A549 (cell line): ENCODE results near the gene ACAN. TPM values are rescaled to one million over a fixed set of nuclear protein-coding genes. Genes with fewer than 3 reads are reported as not detected.
A peak's percentile ranks its signal among the peaks of the same experiment; 100 is the strongest.

ENCODE experiments used
- ATAC-seq, 2 experiments: fragments of 200-7000 bp in 1 of 2; fragments of >200 bp in 1 of 2; cut with Nextera tagmentation in 1 of 2; cut with Tn5 transposase in 1 of 2; 3 replicates each; pipeline versions ENCODE4 v1.8.0 to v1.9.1; 2018 to 2020; ENCODE audit warnings: mild to moderate bottlenecking in 1 of 2, moderate library complexity in 1 of 2
- CTCF ChIA-PET: fragments of 300-600 bp; sonication (Branson Sonifier 250); formaldehyde crosslinking; extraction: SDS; loops from one replicate; lab custom pipeline; 2021; ENCODE audit warnings: antibody characterized with exemption, inconsistent platforms; lab: Yijun Ruan, JAX
- POLR2A ChIA-PET: fragments of 350-600 bp; formaldehyde crosslinking; extraction: SDS; loops from one replicate; lab custom pipeline; 2021; ENCODE audit warnings: antibody characterized with exemption, inconsistent platforms; lab: Yijun Ruan, JAX
- DNase-seq, 2 experiments: peaks; one replicate each; pipeline versions ENCODE4 v3.0.0 to v3.0.0-alpha.2; 2011 to 2016; ENCODE audit warnings: low read depth in 1 of 2, low spot score in 1 of 2
- FAIRE-seq: peaks from 2 replicates; lab custom pipeline; 2011; peaks lifted over from hg19 to GRCh38; lab: Jason Lieb, UNC
- H3K27ac ChIP-seq, 2 experiments: fragments of >200 bp; sonication (Bioruptor Twin); formaldehyde crosslinking; 3 replicates each; pipeline ENCODE4 v1.5.1; 2016 to 2017
- H3K4me1 ChIP-seq: fragments of >200 bp; sonication (Bioruptor Twin); formaldehyde crosslinking; 3 replicates; pipeline ENCODE4 v1.6.1; 2016
- H3K4me2 ChIP-seq: fragments of >200 bp; sonication (Bioruptor Twin); formaldehyde crosslinking; 3 replicates; pipeline ENCODE4 v1.6.1; 2016
- H3K4me3 ChIP-seq: fragments of >200 bp; sonication (Bioruptor Twin); formaldehyde crosslinking; 3 replicates; pipeline ENCODE4 v1.5.1; 2016
- H3K9me3 ChIP-seq: fragments of >200 bp; sonication (Bioruptor Twin); formaldehyde crosslinking; 3 replicates; pipeline ENCODE4 v1.6.1; 2016
- ATOH8 ChIP-seq: fragments of 250-450 bp; sonication (Bioruptor Pico); IDR thresholded peaks from 2 replicates; pipeline ENCODE4 v1.5.0; 2020; ENCODE audit warnings: low read depth, mild to moderate bottlenecking, moderate library complexity
- CBX8 ChIP-seq: fragments of 200-600 bp; sonication (generic); IDR thresholded peaks from 2 replicates; pipeline ENCODE4 v1.6.1; 2016
- CHD4 ChIP-seq: fragments of 200-600 bp; sonication (generic); IDR thresholded peaks from 2 replicates; pipeline ENCODE4 v1.6.1; 2016; ENCODE audit warnings: antibody characterized with exemption, mild to moderate bottlenecking, borderline replicate concordance
- HDAC2 ChIP-seq: fragments of 200-600 bp; sonication (generic); IDR thresholded peaks from 2 replicates; pipeline ENCODE4 v1.6.1; 2016
- HES2 ChIP-seq: fragments of >200 bp; sonication (Bioruptor Twin); formaldehyde crosslinking; IDR thresholded peaks from 2 replicates; pipeline ENCODE4 v1.6.1; 2016
- HMGXB4 ChIP-seq: fragments of 250-450 bp; sonication (Bioruptor Pico); IDR thresholded peaks from 2 replicates; pipeline ENCODE4 v1.5.0; 2021; ENCODE audit warnings: mild to moderate bottlenecking, moderate library complexity, borderline replicate concordance
- HOXA7 ChIP-seq: fragments of 250-450 bp; sonication (Bioruptor Pico); IDR thresholded peaks from 2 replicates; pipeline ENCODE4 v1.5.0; 2020; ENCODE audit warnings: mild to moderate bottlenecking, moderate library complexity
- MAFK ChIP-seq: fragments of 450-650 bp; IDR thresholded peaks from 2 replicates; pipeline ENCODE4 v1.6.1; 2014; ENCODE audit not compliant: partially characterized antibody
- MAZ ChIP-seq: fragments of 150-350 bp; IDR thresholded peaks from 2 replicates; pipeline ENCODE4 v1.6.1; 2014; ENCODE audit warnings: antibody characterized with exemption, low read depth, low read length, borderline replicate concordance
- NR3C1 ChIP-seq: fragments of >200 bp; sonication (Bioruptor Twin); formaldehyde crosslinking; IDR thresholded peaks from 3 replicates; pipeline ENCODE4 v1.6.1; 2017
- RARB ChIP-seq: fragments of 250-450 bp; sonication (Bioruptor Pico); IDR thresholded peaks from 2 replicates; pipeline ENCODE4 v1.8.0; 2021; ENCODE audit warnings: mild to moderate bottlenecking, moderate library complexity
- REST ChIP-seq: fragments of 200-600 bp; sonication (generic); IDR thresholded peaks from 2 replicates; pipeline ENCODE4 v1.6.1; 2016; ENCODE audit warnings: antibody characterized with exemption, mild to moderate bottlenecking, moderate library complexity
- RNF2 ChIP-seq: fragments of 200-600 bp; sonication (generic); IDR thresholded peaks from 2 replicates; pipeline ENCODE4 v1.6.1; 2016; ENCODE audit warnings: low read depth, mild to moderate bottlenecking, antibody characterized with exemption, moderate library complexity, borderline replicate concordance
- SREBF2 ChIP-seq: fragments of 450-650 bp; IDR thresholded peaks from 2 replicates; pipeline ENCODE4 v1.6.1; 2014; ENCODE audit warnings: mild to moderate bottlenecking, moderate library complexity
- TFCP2L1 ChIP-seq: fragments of 250-450 bp; sonication (Bioruptor Pico); IDR thresholded peaks from 2 replicates; pipeline ENCODE4 v1.5.0; 2021; ENCODE audit warnings: mild to moderate bottlenecking
- ZFP36 ChIP-seq: fragments of 450-650 bp; IDR thresholded peaks from 2 replicates; pipeline ENCODE4 v1.6.1; 2014; ENCODE audit warnings: borderline replicate concordance; ENCODE audit not compliant: partially characterized antibody
- ZNF302 ChIP-seq: fragments of 250-450 bp; sonication (Bioruptor Pico); IDR thresholded peaks from 2 replicates; pipeline ENCODE4 v1.9.0; 2021; ENCODE audit warnings: inconsistent platforms, mild to moderate bottlenecking, moderate library complexity
- WGBS: methylation state at CpG from one replicate; pipeline ENCODE4 v1.1.6; 2017; ENCODE audit errors: missing lambda C conversion rate; 5-methylcytosine and 5-hydroxymethylcytosine counted together
- polyA plus RNA-seq, 4 experiments: library from polyadenylated mRNA; depleted of rRNA in 3 of 4; stranded (reverse); fragments of >200 nt; fragmentation: RNase III in 1 of 4; extraction: RNeasy Plus Mini Kit Qiagen cat#74134 plus additional on column Dnase treatment in 1 of 4; gene quantifications; 2 replicates in 3 of 4; 3 replicates in 1 of 4; pipeline ENCODE4 v1.2.3, GENCODE V29; 2011 to 2017

Gene ACAN
- polyA plus RNA-seq, 2 of the 4 experiments (the other 2 are of a cell fraction) = 0.01 TPM; not detected in 1

- no peak overlapping the region for H3K4me3 ChIP-seq
- H3K9me3 ChIP-seq = no peaks in the 10 kb centered on the region
- no peak overlapping the region for H3K4me2 ChIP-seq
- peak; percentile 34 to 45; a peak in 2 of 6 replicates for ATAC-seq
- ChIA-PET CTCF (interaction anchor here (1.0 to 2.6 kb wide), 10 partner anchors 10 to 559 kb away, joined by 3 to 13 read pairs (median 4); partner anchors contain the start of gene ISG20), POLR2A (interaction anchor here (0.6 kb wide), 1 partner anchor 142 kb away, joined by 3 read pairs; no protein-coding TSS in a partner anchor)
- 7% methylated on average over 1 of the region's 1 CpG for WGBS
- no peak overlapping the region for H3K27ac ChIP-seq
- TF ChIP-seq HES2 = no peak
- TF ChIP-seq RNF2 = no peak
- no peak for TF ChIP-seq CBX8
- no peak for TF ChIP-seq NR3C1
- TF ChIP-seq MAZ = no peak
- no peak for FAIRE-seq
- DNase-seq = peak in 1 of 2 experiments; percentile 36
- H3K4me1 ChIP-seq = peaks cover 7% of the 10 kb centered on the region; the same call in 1 of the 3 replicates
Measured at GRCh38 chr15:88800026-88800425, 3.2 kb upstream of the ACAN start.

- 53% methylated on average over 4 of the region's 4 CpGs for WGBS
- no peak for FAIRE-seq
Measured at GRCh38 chr15:88800738-88801137, 2.5 kb upstream of the ACAN start.

GRCh38 chr15:88802250-88802990, 816 bp upstream of the ACAN start:
- ATAC-seq (peak in 1 of 2 experiments; percentile 6; a peak in 2 of 6 replicates), FAIRE-seq (no peak), DNase-seq (no peak)
- Histone ChIP-seq H3K27ac (no peak overlapping the region), H3K4me1 (peaks cover 7% of the 10 kb centered on the region; the same call in 1 of the 3 replicates), H3K4me2 (peak overlapping the region; percentile 78), H3K4me3 (peak overlapping the region; percentile 36), H3K9me3 (no peaks in the 10 kb centered on the region)
- ChIA-PET CTCF (interaction anchor here (0.6 to 0.9 kb wide), 2 partner anchors 12 to 17 kb away, joined by 3 to 4 read pairs; no protein-coding TSS in a partner anchor), POLR2A (no interaction called here)
- WGBS = 7% methylated on average over 20 of the region's 20 CpGs
- no peak for TF ChIP-seq RARB (CRISPR knock-in tag)
- no peak for TF ChIP-seq MAZ

More at GRCh38 chr15:88800738-88801137, 2.5 kb upstream of the ACAN start:
- no peak overlapping the region for H3K4me3 ChIP-seq
- no peak overlapping the region for H3K4me2 ChIP-seq
- POLR2A ChIA-PET = no interaction called here
- DNase-seq (no peak), ATAC-seq (no peak)
- H3K4me1 ChIP-seq = peaks cover 7% of the 10 kb centered on the region; the same call in 1 of the 3 replicates
- no peak for TF ChIP-seq TFCP2L1 (CRISPR knock-in tag)
- no peak for TF ChIP-seq NR3C1
- TF ChIP-seq HOXA7 = no peak
- TF ChIP-seq MAFK = no peak
- no peaks in the 10 kb centered on the region for H3K9me3 ChIP-seq
- CTCF ChIA-PET = interaction anchor here (1.1 to 2.2 kb wide), 6 partner anchors 11 to 558 kb away, joined by 3 to 13 read pairs (median 4); partner anchors contain the start of gene ISG20
- H3K27ac ChIP-seq = no peak overlapping the region

- peak overlapping the region; percentile 78 for H3K4me2 ChIP-seq
- WGBS = 20% methylated on average over 8 of the region's 28 CpGs
- peak in 1 of 2 experiments; percentile 64; a peak in 3 of 6 replicates for ATAC-seq
- H3K4me3 ChIP-seq = peak overlapping the region; percentile 36
- FAIRE-seq = no peak
- TF ChIP-seq ATOH8 (CRISPR knock-in tag) = no peak
- TF ChIP-seq SREBF2 = no peak
- TF ChIP-seq ZFP36 = no peak
- TF ChIP-seq HMGXB4 (CRISPR knock-in tag) = no peak
- TF ChIP-seq REST = no peak
- TF ChIP-seq ZNF302 (CRISPR knock-in tag) = no peak
- TF ChIP-seq HDAC2 = no peak
- no peak for TF ChIP-seq CHD4
- peak overlapping the region in 1 of 2 experiments; percentile 15; a peak in 1 of 6 replicates for H3K27ac ChIP-seq
- H3K4me1 ChIP-seq = peaks cover 7% of the 10 kb centered on the region; the same call in 1 of the 3 replicates
- CTCF ChIA-PET = interaction anchor here (0.6 to 0.9 kb wide), 2 partner anchors 13 to 17 kb away, joined by 3 to 4 read pairs; no protein-coding TSS in a partner anchor
- H3K9me3 ChIP-seq = no peaks in the 10 kb centered on the region
- POLR2A ChIA-PET = no interaction called here
- no peak for DNase-seq
Measured at GRCh38 chr15:88802991-88803240, 320 bp upstream of the ACAN start.
